Measurements from ENCODE around the gene PGLYRP2.

GRCh38 chr19:15469513-15470297 is 9.6 kb downstream of the PGLYRP2 start:
- TF ChIP-seq CTCF (IDR thresholded peaks at IDR 0.05; ENCODE audit: insufficient read depth, low read depth, low read length) (no peak), EZH2 (IDR thresholded peaks at IDR 0.05; ENCODE audit: insufficient read depth, low read length) (peak; percentile 74)
